ENCODE measurements around the gene TGM3. TPM values are rescaled to one million over a fixed set of nuclear protein-coding genes. Genes with fewer than 3 reads are reported as not detected.

TGM3 gene
- total RNA-seq, 1 donor from 2014 or later, result 27.7 TPM

GRCh38 chr20:2273634-2274302 lies 22.0 kb upstream of the TGM3 start:
- DNase-seq (ENCODE audit: extremely low spot score in 2 of 2), result no peak
- TF ChIP-seq POLR2AphosphoS5 (IDR thresholded peaks at IDR 0.05; ENCODE audit: insufficient read depth in 1 of 2, low read depth in 1 of 2), result no peak
- no peak for TF ChIP-seq POLR2A (IDR thresholded peaks at IDR 0.05)
- no peak for TF ChIP-seq CTCF (IDR thresholded peaks at IDR 0.05)

GRCh38 chr20:2276015-2276414 lies 19.8 kb upstream of the TGM3 start:
- intact Hi-C loops (cut with DNase I), result no loop called here
- Histone ChIP-seq H3K36me3 (no peaks in the 10 kb centered on the region), H3K27ac (no peak overlapping the region), H3K4me3 (no peak overlapping the region), H3K27me3 (no peaks in the 10 kb centered on the region), H3K9me3 (no peaks in the 10 kb centered on the region), H3K4me1 (no peaks in the 10 kb centered on the region)
- DNase-seq (ENCODE audit: extremely low spot score in 2 of 2), result no peak
- TF ChIP-seq CTCF (IDR thresholded peaks at IDR 0.05), result no peak
- no peak for TF ChIP-seq POLR2AphosphoS5 (IDR thresholded peaks at IDR 0.05; ENCODE audit: insufficient read depth in 1 of 2, low read depth in 1 of 2)
- no peak for TF ChIP-seq POLR2A (IDR thresholded peaks at IDR 0.05)

More at GRCh38 chr20:2273634-2274302, 22.0 kb upstream of the TGM3 start:
- no peaks in the 10 kb centered on the region for H3K27me3 ChIP-seq
- H3K4me3 ChIP-seq, result no peak overlapping the region
- H3K36me3 ChIP-seq, result no peaks in the 10 kb centered on the region
- H3K27ac ChIP-seq, result no peak overlapping the region
- H3K9me3 ChIP-seq, result no peaks in the 10 kb centered on the region
- H3K4me1 ChIP-seq, result no peaks in the 10 kb centered on the region
- intact Hi-C loops (cut with DNase I), result no loop called here

GRCh38 chr20:2279253-2279779 lies 16.5 kb upstream of the TGM3 start:
- no peak for DNase-seq (ENCODE audit: extremely low spot score in 2 of 2)
- intact Hi-C loops (cut with DNase I), result no loop called here
- H3K27ac ChIP-seq, result no peak overlapping the region
- TF ChIP-seq POLR2A (IDR thresholded peaks at IDR 0.05), result no peak
- TF ChIP-seq CTCF (IDR thresholded peaks at IDR 0.05), result no peak
- TF ChIP-seq POLR2AphosphoS5 (IDR thresholded peaks at IDR 0.05; ENCODE audit: insufficient read depth in 1 of 2, low read depth in 1 of 2), result no peak
- H3K9me3 ChIP-seq, result no peaks in the 10 kb centered on the region
- H3K36me3 ChIP-seq, result no peaks in the 10 kb centered on the region
- no peaks in the 10 kb centered on the region for H3K4me1 ChIP-seq
- no peak overlapping the region for H3K4me3 ChIP-seq
- no peaks in the 10 kb centered on the region for H3K27me3 ChIP-seq

- Histone ChIP-seq H3K9me3 (no peaks in the 10 kb centered on the region), H3K4me3 (no peak overlapping the region), H3K36me3 (no peaks in the 10 kb centered on the region), H3K4me1 (no peaks in the 10 kb centered on the region), H3K27me3 (no peaks in the 10 kb centered on the region), H3K27ac (no peak overlapping the region)
- TF ChIP-seq POLR2A (IDR thresholded peaks at IDR 0.05) (no peak), POLR2AphosphoS5 (IDR thresholded peaks at IDR 0.05; ENCODE audit: insufficient read depth in 1 of 2, low read depth in 1 of 2) (no peak), CTCF (IDR thresholded peaks at IDR 0.05) (no peak)
- DNase-seq (ENCODE audit: extremely low spot score in 2 of 2), result peak in 1 of 2 donors; percentile 83
- intact Hi-C loops (cut with DNase I), result no loop called here
These were observed 15.7 kb upstream of the TGM3 start for GRCh38 chr20:2280082-2280481.

GRCh38 chr20:2281563-2281962 lies 14.2 kb upstream of the TGM3 start:
- H3K9me3 ChIP-seq, result no peaks in the 10 kb centered on the region
- intact Hi-C loops (cut with DNase I), result no loop called here
- H3K4me1 ChIP-seq, result no peaks in the 10 kb centered on the region
- no peak overlapping the region for H3K27ac ChIP-seq
- H3K27me3 ChIP-seq, result no peaks in the 10 kb centered on the region
- no peak overlapping the region for H3K4me3 ChIP-seq
- no peak for TF ChIP-seq POLR2AphosphoS5 (IDR thresholded peaks at IDR 0.05; ENCODE audit: insufficient read depth in 1 of 2, low read depth in 1 of 2)
- no peak for DNase-seq (ENCODE audit: extremely low spot score in 2 of 2)
- H3K36me3 ChIP-seq, result no peaks in the 10 kb centered on the region
